ENCODE data around the gene SMCP. TPM values are rescaled to one million over a fixed set of nuclear protein-coding genes. Genes with fewer than 3 reads are reported as not detected.

The SMCP gene
- total RNA-seq, 1 experiment from 2014 or later, result not detected

- intact Hi-C loops (cut with micrococcal nuclease; ENCODE audit: unreplicated experiment) (no loop called here), in situ Hi-C loops (cut with HindIII; ENCODE audit: low pct_unique_long_range_greater_than_20kb, low sequenced_read_pairs) (no loop called here)
- POLR2A ChIA-PET, result interaction anchor here (0.7 kb wide), 1 partner anchor 599 kb away, joined by 3 read pairs; no protein-coding TSS in a partner anchor
- DNase-seq (ENCODE audit: low read depth, low spot score) (no peak), ATAC-seq (no peak)
- Histone ChIP-seq H3K9me3 (ENCODE audit: control insufficient read depth, insufficient read depth, low read depth, low read length) (no peaks in the 10 kb centered on the region), H3K4me1 (ENCODE audit: control insufficient read depth, insufficient read depth, low read length) (no peaks in the 10 kb centered on the region), H3K36me3 (ENCODE audit: control insufficient read depth, insufficient read depth, low read length) (no peaks in the 10 kb centered on the region), H3K4me3 (ENCODE audit: low read depth in 2 of 2, low read length in 2 of 2) (no peak overlapping the region), H3K27ac (ENCODE audit: low read length) (no peak overlapping the region), H3K27me3 (ENCODE audit: control insufficient read depth, insufficient read depth, low read length) (no peaks in the 10 kb centered on the region)
- no TSS peak for BruUV-seq (replicated peaks)
- TF ChIP-seq, protein P1, sequence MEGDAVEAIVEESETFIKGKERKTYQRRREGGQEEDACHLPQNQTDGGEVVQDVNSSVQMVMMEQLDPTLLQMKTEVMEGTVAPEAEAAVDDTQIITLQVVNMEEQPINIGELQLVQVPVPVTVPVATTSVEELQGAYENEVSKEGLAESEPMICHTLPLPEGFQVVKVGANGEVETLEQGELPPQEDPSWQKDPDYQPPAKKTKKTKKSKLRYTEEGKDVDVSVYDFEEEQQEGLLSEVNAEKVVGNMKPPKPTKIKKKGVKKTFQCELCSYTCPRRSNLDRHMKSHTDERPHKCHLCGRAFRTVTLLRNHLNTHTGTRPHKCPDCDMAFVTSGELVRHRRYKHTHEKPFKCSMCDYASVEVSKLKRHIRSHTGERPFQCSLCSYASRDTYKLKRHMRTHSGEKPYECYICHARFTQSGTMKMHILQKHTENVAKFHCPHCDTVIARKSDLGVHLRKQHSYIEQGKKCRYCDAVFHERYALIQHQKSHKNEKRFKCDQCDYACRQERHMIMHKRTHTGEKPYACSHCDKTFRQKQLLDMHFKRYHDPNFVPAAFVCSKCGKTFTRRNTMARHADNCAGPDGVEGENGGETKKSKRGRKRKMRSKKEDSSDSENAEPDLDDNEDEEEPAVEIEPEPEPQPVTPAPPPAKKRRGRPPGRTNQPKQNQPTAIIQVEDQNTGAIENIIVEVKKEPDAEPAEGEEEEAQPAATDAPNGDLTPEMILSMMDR (IDR thresholded peaks at IDR 0.05), result no peak
- TF ChIP-seq SIN3A (IDR thresholded peaks at IDR 0.05; ENCODE audit: borderline replicate concordance, insufficient read depth, low read depth, low read length) (no peak), TCF7L2 (IDR thresholded peaks at IDR 0.05; ENCODE audit: low read depth, low read length) (no peak), POLR2AphosphoS5 (IDR thresholded peaks at IDR 0.05; ENCODE audit: low read depth, low read length) (no peak)
- TF ChIP-seq, protein P2, sequence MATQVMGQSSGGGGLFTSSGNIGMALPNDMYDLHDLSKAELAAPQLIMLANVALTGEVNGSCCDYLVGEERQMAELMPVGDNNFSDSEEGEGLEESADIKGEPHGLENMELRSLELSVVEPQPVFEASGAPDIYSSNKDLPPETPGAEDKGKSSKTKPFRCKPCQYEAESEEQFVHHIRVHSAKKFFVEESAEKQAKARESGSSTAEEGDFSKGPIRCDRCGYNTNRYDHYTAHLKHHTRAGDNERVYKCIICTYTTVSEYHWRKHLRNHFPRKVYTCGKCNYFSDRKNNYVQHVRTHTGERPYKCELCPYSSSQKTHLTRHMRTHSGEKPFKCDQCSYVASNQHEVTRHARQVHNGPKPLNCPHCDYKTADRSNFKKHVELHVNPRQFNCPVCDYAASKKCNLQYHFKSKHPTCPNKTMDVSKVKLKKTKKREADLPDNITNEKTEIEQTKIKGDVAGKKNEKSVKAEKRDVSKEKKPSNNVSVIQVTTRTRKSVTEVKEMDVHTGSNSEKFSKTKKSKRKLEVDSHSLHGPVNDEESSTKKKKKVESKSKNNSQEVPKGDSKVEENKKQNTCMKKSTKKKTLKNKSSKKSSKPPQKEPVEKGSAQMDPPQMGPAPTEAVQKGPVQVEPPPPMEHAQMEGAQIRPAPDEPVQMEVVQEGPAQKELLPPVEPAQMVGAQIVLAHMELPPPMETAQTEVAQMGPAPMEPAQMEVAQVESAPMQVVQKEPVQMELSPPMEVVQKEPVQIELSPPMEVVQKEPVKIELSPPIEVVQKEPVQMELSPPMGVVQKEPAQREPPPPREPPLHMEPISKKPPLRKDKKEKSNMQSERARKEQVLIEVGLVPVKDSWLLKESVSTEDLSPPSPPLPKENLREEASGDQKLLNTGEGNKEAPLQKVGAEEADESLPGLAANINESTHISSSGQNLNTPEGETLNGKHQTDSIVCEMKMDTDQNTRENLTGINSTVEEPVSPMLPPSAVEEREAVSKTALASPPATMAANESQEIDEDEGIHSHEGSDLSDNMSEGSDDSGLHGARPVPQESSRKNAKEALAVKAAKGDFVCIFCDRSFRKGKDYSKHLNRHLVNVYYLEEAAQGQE (IDR thresholded peaks at IDR 0.05; ENCODE audit: insufficient read depth in 1 of 2, low read depth in 2 of 2, low read length in 1 of 2), result no peak
- CTCF ChIA-PET, result no interaction called here
Measured at GRCh38 chr1:152933196-152933595, 55.1 kb downstream of the SMCP start.

Other genes with a start within 250 kb of the SMCP start
- gene LCE2D, start 214.9 kb upstream of the SMCP start, total RNA-seq (2021; ENCODE audit: unreplicated experiment), result not detected
- not detected for gene LCE2C, start 203.0 kb upstream of the SMCP start, total RNA-seq (2021; ENCODE audit: unreplicated experiment)
- not detected for gene LCE2B, start 192.2 kb upstream of the SMCP start, total RNA-seq (2021; ENCODE audit: unreplicated experiment)
- not detected for gene LCE2A, start 180.0 kb upstream of the SMCP start, total RNA-seq (2021; ENCODE audit: unreplicated experiment)
- not detected for gene LCE4A, start 170.2 kb upstream of the SMCP start, total RNA-seq (2021; ENCODE audit: unreplicated experiment)
- not detected for gene KPRP, start 120.3 kb upstream of the SMCP start, total RNA-seq (2021; ENCODE audit: unreplicated experiment)
- not detected for gene LCE1F, start 103.2 kb upstream of the SMCP start, total RNA-seq (2021; ENCODE audit: unreplicated experiment)
- gene LCE1E, start 92.1 kb upstream of the SMCP start, total RNA-seq (2021; ENCODE audit: unreplicated experiment), result not detected
- not detected for gene LCE1D, start 81.6 kb upstream of the SMCP start, total RNA-seq (2021; ENCODE audit: unreplicated experiment)
- not detected for gene LCE1C, start 71.7 kb upstream of the SMCP start, total RNA-seq (2021; ENCODE audit: unreplicated experiment)
- gene LCE1B, start 66.4 kb upstream of the SMCP start, total RNA-seq (2021; ENCODE audit: unreplicated experiment), result not detected
- not detected for gene LCE1A, start 50.8 kb upstream of the SMCP start, total RNA-seq (2021; ENCODE audit: unreplicated experiment)
- gene LCE6A, start 35.5 kb upstream of the SMCP start, total RNA-seq (2021; ENCODE audit: unreplicated experiment), result not detected
- not detected for gene LCE7A, start 18.3 kb upstream of the SMCP start, total RNA-seq (2021; ENCODE audit: unreplicated experiment)
- not detected for gene IVL, start 30.2 kb downstream of the SMCP start, total RNA-seq (2021; ENCODE audit: unreplicated experiment)
- not detected for gene SPRR5, start 68.9 kb downstream of the SMCP start, total RNA-seq (2021; ENCODE audit: unreplicated experiment)
- not detected for gene SPRR4, start 92.3 kb downstream of the SMCP start, total RNA-seq (2021; ENCODE audit: unreplicated experiment)
- gene SPRR1A, start 105.8 kb downstream of the SMCP start, total RNA-seq (2021; ENCODE audit: unreplicated experiment), result not detected
- not detected for gene SPRR3, start 123.4 kb downstream of the SMCP start, total RNA-seq (2021; ENCODE audit: unreplicated experiment)
- not detected for gene SPRR1B, start 152.9 kb downstream of the SMCP start, total RNA-seq (2021; ENCODE audit: unreplicated experiment)
- gene SPRR2D, start 162.8 kb downstream of the SMCP start, total RNA-seq (2021; ENCODE audit: unreplicated experiment), result not detected
- gene SPRR2A, start 179.2 kb downstream of the SMCP start, total RNA-seq (2021; ENCODE audit: unreplicated experiment), result not detected
- gene SPRR2B, start 193.3 kb downstream of the SMCP start, total RNA-seq (2021; ENCODE audit: unreplicated experiment), result not detected
- gene SPRR2E, start 216.2 kb downstream of the SMCP start, total RNA-seq (2021; ENCODE audit: unreplicated experiment), result not detected
- not detected for gene SPRR2F, start 235.2 kb downstream of the SMCP start, total RNA-seq (2021; ENCODE audit: unreplicated experiment)

Measured in Panc1 (cell line).